Neural cell (in vitro differentiated cells): ENCODE data around the gene OBSCN.

Source experiments
- CTCF ChIP-seq: fragments of 450-650 bp; IDR thresholded peaks from 2 replicates; pipeline ENCODE4 v1.5.1; 2014; ENCODE audit warnings: antibody characterized with exemption, mild to moderate bottlenecking, moderate library complexity; ENCODE audit not compliant: poor library complexity, severe bottlenecking
- EP300 ChIP-seq: fragments of 450-650 bp; conservative IDR thresholded peaks from 2 replicates; pipeline ENCODE4 v1.6.1; 2014; ENCODE audit warnings: antibody characterized with exemption, mild to moderate bottlenecking, moderate library complexity; ENCODE audit not compliant: poor library complexity, severe bottlenecking
- EZH2 ChIP-seq: fragments of 200-600, 300-800 bp; shearing (Covaris generic), sonication (generic); IDR thresholded peaks from 2 replicates; pipeline ENCODE4 v1.6.1; 2014; ENCODE audit warnings: antibody characterized with exemption, low read length, borderline replicate concordance, mild to moderate bottlenecking; ENCODE audit not compliant: insufficient read depth, poor library complexity, severe bottlenecking
- POLR2AphosphoS5 ChIP-seq: IDR thresholded peaks from 2 replicates; pipeline ENCODE4 v1.6.1; 2012
- RAD21 ChIP-seq: fragments of 450-650 bp; conservative IDR thresholded peaks from 2 replicates; pipeline ENCODE4 v1.6.1; 2014; ENCODE audit warnings: antibody characterized with exemption, mild to moderate bottlenecking, moderate library complexity

GRCh38 chr1:228352677-228353481, 145.0 kb downstream of the OBSCN start:
- TF ChIP-seq EP300: no peak
- no peak for TF ChIP-seq CTCF
- TF ChIP-seq EZH2: no peak
- no peak for TF ChIP-seq POLR2AphosphoS5
- no peak for TF ChIP-seq RAD21
